Keratinocyte (primary cell): ENCODE results near the gene CREB3L1.

Experiments used
- CTCF ChIP-seq, 3 experiments: IDR thresholded peaks in 1 of 3; conservative IDR thresholded peaks in 1 of 3; optimal IDR thresholded peaks in 1 of 3; 2 replicates in 2 of 3; 3 replicates in 1 of 3; pipeline versions ENCODE3 to v1.5.1; 2011; ENCODE audit warnings: low read length in 3 of 3, mild to moderate bottlenecking in 3 of 3, moderate library complexity in 2 of 3, control low read depth in 1 of 3, inconsistent platforms in 1 of 3; ENCODE audit not compliant: insufficient read depth in 2 of 3; ENCODE audit errors: extremely low read depth in 1 of 3
- EZH2 ChIP-seq: IDR thresholded peaks from one replicate; pipeline ENCODE4 v1.6.1; 2012; ENCODE audit warnings: inconsistent platforms, mild to moderate bottlenecking, low read length, moderate library complexity

- no peak for TF ChIP-seq EZH2
- no peak for TF ChIP-seq CTCF (optimal IDR thresholded peaks at IDR 0.05 in 1 of 3, IDR thresholded peaks at IDR 0.05 in 1 of 3, conservative IDR thresholded peaks at IDR 0.05 in 1 of 3; ENCODE audit: extremely low read depth in 1 of 3, insufficient read depth in 2 of 3, low read length in 3 of 3)
These were observed 14.3 kb upstream of the CREB3L1 start for GRCh38 chr11:46263120-46263519.
